Measurements from ENCODE around the gene ZNF865. TPM values are rescaled to one million over a fixed set of nuclear protein-coding genes. Genes with fewer than 3 reads are reported as not detected.
"Not testable (repeated sequence)": the region's sequence is repeated elsewhere in the genome, so short reads cannot be mapped to it uniquely, and the experiment has no call there.

Gene ZNF865
- total RNA-seq, result 17.2 and 18.9 TPM in 2 replicates

GRCh38 chr19:55605637-55606470 is at the start of gene ZNF865:
ZNF865 (plus strand) TSS chr19:55605647; CDS start chr19:55613619, 7,972 bp downstream.
- DNase-seq (peak; percentile 55), ATAC-seq (ENCODE audit: low read depth) (peak; percentile 32)
- H3K36me3 Mint-ChIP-seq (ENCODE audit: low read depth), result peaks cover 44% of the 10 kb centered on the region
- H3K9me3 Mint-ChIP-seq, result no peaks in the 10 kb centered on the region
- intact Hi-C loops (cut with micrococcal nuclease), result loop anchor here (1.0 to 10.0 kb wide), 7 partner anchors 18 to 543 kb away; partner anchors contain the start of genes PPP6R1, RDH13, RPL28 and UBE2S
- CTCF ChIA-PET, result interaction anchor here (1.0 to 3.6 kb wide), 15 partner anchors 19 to 465 kb away, joined by 3 to 38 read pairs (median 3); partner anchors contain the start of genes ZNF628 and ZNF784
- peak within 1 kb of the TSS; percentile 93 for H3K4me3 Mint-ChIP-seq
- no peaks in the 10 kb centered on the region for H3K27me3 Mint-ChIP-seq
- H3K4me1 Mint-ChIP-seq, result peaks cover 56% of the 10 kb centered on the region
- TF ChIP-seq CTCF (IDR thresholded peaks at IDR 0.05), result no peak
- H3K27ac Mint-ChIP-seq, result peak within 1 kb of the TSS; percentile 94
- POLR2A ChIA-PET, result interaction anchor here (0.5 to 3.9 kb wide), 22 partner anchors 10 to 562 kb away, joined by 3 to 27 read pairs (median 4); partner anchors contain the start of genes CCDC106, NAT14, U2AF2 and UBE2S

- no peaks in the 10 kb centered on the region for H3K36me3 Mint-ChIP-seq (ENCODE audit: low read depth)
- ChIA-PET POLR2A (no interaction called here), CTCF (no interaction called here)
- peaks cover 11% of the 10 kb centered on the region for H3K27me3 Mint-ChIP-seq
- intact Hi-C loops (cut with micrococcal nuclease), result no loop called here
- DNase-seq (no peak), ATAC-seq (ENCODE audit: low read depth) (no peak)
- H3K4me1 Mint-ChIP-seq, result no peaks in the 10 kb centered on the region
- no peaks in the 10 kb centered on the region for H3K9me3 Mint-ChIP-seq
- H3K4me3 Mint-ChIP-seq, result no peak overlapping the region
- no peak for TF ChIP-seq CTCF (IDR thresholded peaks at IDR 0.05)
- no peak overlapping the region for H3K27ac Mint-ChIP-seq
Measured at GRCh38 chr19:55559684-55560083, 45.8 kb upstream of the ZNF865 start.

- CTCF ChIA-PET, result no interaction called here
- intact Hi-C loops (cut with micrococcal nuclease), result no loop called here
Measured at GRCh38 chr19:55563261-55563690, 42.2 kb upstream of the ZNF865 start.

GRCh38 chr19:55566823-55567222 is 38.6 kb upstream of the ZNF865 start:
- ATAC-seq (ENCODE audit: low read depth) (no peak), DNase-seq (no peak)
- no peak overlapping the region for H3K4me3 Mint-ChIP-seq
- intact Hi-C loops (cut with micrococcal nuclease), result no loop called here
- H3K4me1 Mint-ChIP-seq, result no peaks in the 10 kb centered on the region
- CTCF ChIA-PET, result no interaction called here
- H3K27me3 Mint-ChIP-seq, result peaks cover 5% of the 10 kb centered on the region
- no peak for TF ChIP-seq CTCF (IDR thresholded peaks at IDR 0.05)
- POLR2A ChIA-PET, result no interaction called here
- H3K36me3 Mint-ChIP-seq (ENCODE audit: low read depth), result no peaks in the 10 kb centered on the region
- no peaks in the 10 kb centered on the region for H3K9me3 Mint-ChIP-seq
- no peak overlapping the region for H3K27ac Mint-ChIP-seq

More at GRCh38 chr19:55563261-55563690, 42.2 kb upstream of the ZNF865 start:
- Mint-ChIP-seq H3K27ac (no peak overlapping the region), H3K4me1 (no peaks in the 10 kb centered on the region), H3K36me3 (ENCODE audit: low read depth) (no peaks in the 10 kb centered on the region), H3K4me3 (no peak overlapping the region), H3K9me3 (no peaks in the 10 kb centered on the region), H3K27me3 (peaks cover 13% of the 10 kb centered on the region)
- POLR2A ChIA-PET, result no interaction called here
- ATAC-seq (ENCODE audit: low read depth), result no peak
- no peak for DNase-seq
- no peak for TF ChIP-seq CTCF (IDR thresholded peaks at IDR 0.05)

- H3K4me1 Mint-ChIP-seq, result no peaks in the 10 kb centered on the region
- CTCF ChIA-PET, result no interaction called here
- ATAC-seq (ENCODE audit: low read depth) (no peak), DNase-seq (no peak)
- H3K36me3 Mint-ChIP-seq (ENCODE audit: low read depth), result no peaks in the 10 kb centered on the region
- H3K27me3 Mint-ChIP-seq, result peaks cover 5% of the 10 kb centered on the region
- POLR2A ChIA-PET, result no interaction called here
- no peak for TF ChIP-seq CTCF (IDR thresholded peaks at IDR 0.05)
- H3K9me3 Mint-ChIP-seq, result no peaks in the 10 kb centered on the region
- intact Hi-C loops (cut with micrococcal nuclease), result no loop called here
- H3K27ac Mint-ChIP-seq, result no peak overlapping the region
- H3K4me3 Mint-ChIP-seq, result no peak overlapping the region
Measured at GRCh38 chr19:55567708-55568328, 37.6 kb upstream of the ZNF865 start.

- H3K4me1 Mint-ChIP-seq; ATAC-seq (ENCODE audit: low read depth); H3K9me3 Mint-ChIP-seq; H3K36me3 Mint-ChIP-seq (ENCODE audit: low read depth); H3K27me3 Mint-ChIP-seq; DNase-seq; intact Hi-C loops (cut with micrococcal nuclease); CTCF ChIA-PET; H3K27ac Mint-ChIP-seq; POLR2A ChIA-PET; H3K4me3 Mint-ChIP-seq: not testable (repeated sequence)
Measured at GRCh38 chr19:55569477-55569876, 36.0 kb upstream of the ZNF865 start.

- H3K27ac Mint-ChIP-seq; intact Hi-C loops (cut with micrococcal nuclease); H3K27me3 Mint-ChIP-seq; H3K4me3 Mint-ChIP-seq; CTCF ChIA-PET; DNase-seq; H3K4me1 Mint-ChIP-seq; H3K36me3 Mint-ChIP-seq (ENCODE audit: low read depth); POLR2A ChIA-PET; ATAC-seq (ENCODE audit: low read depth); H3K9me3 Mint-ChIP-seq: not testable (repeated sequence)
Measured at GRCh38 chr19:55573929-55574328, 31.5 kb upstream of the ZNF865 start.
